Karpas-422 (cell line): ENCODE measurements around the gene PLXNC1. TPM values are rescaled to one million over a fixed set of nuclear protein-coding genes. Genes with fewer than 3 reads are reported as not detected.

Experiments
- DNase-seq: peaks from one replicate; pipeline ENCODE4 v3.0.0-alpha.2; 2015
- H2AFZ ChIP-seq: fragments of 200-600 bp; sonication (generic); 2 replicates; pipeline ENCODE4 v1.6.1; 2014; ENCODE audit warnings: antibody characterized with exemption, low read length, mixed read lengths
- H3K27ac ChIP-seq: fragments of 200-600 bp; sonication (generic); 2 replicates; pipeline ENCODE4 v1.5.1; 2014; ENCODE audit warnings: mild to moderate bottlenecking, low read length, moderate library complexity
- H3K27me3 ChIP-seq: fragments of 200-600 bp; sonication (generic); 2 replicates; pipeline ENCODE4 v1.6.1; 2014; ENCODE audit warnings: low read length, mixed read lengths
- H3K36me3 ChIP-seq: fragments of 200-600 bp; sonication (generic); 2 replicates; pipeline ENCODE4 v1.6.1; 2014; ENCODE audit warnings: low read length, mixed read lengths; ENCODE audit not compliant: insufficient read depth
- H3K4me1 ChIP-seq: fragments of 200-600 bp; sonication (generic); 2 replicates; pipeline ENCODE4 v1.6.1; 2014; ENCODE audit warnings: mild to moderate bottlenecking, low read length, mixed read lengths
- H3K4me2 ChIP-seq: fragments of 200-600 bp; sonication (generic); 2 replicates; pipeline ENCODE4 v1.6.1; 2014; ENCODE audit warnings: low read length, low read depth, mild to moderate bottlenecking; ENCODE audit not compliant: poor library complexity, severe bottlenecking
- H3K4me3 ChIP-seq: fragments of 200-600 bp; sonication (generic); 2 replicates; pipeline ENCODE4 v1.5.1; 2014; ENCODE audit warnings: mild to moderate bottlenecking, antibody characterized with exemption, low read length, mixed read lengths
- H3K79me2 ChIP-seq: fragments of 200-600 bp; sonication (generic); 2 replicates; pipeline ENCODE4 v1.6.1; 2014; ENCODE audit warnings: mild to moderate bottlenecking, low read length, mixed read lengths
- H3K9ac ChIP-seq: fragments of 200-600 bp; sonication (generic); 2 replicates; pipeline ENCODE4 v1.6.0; 2014; ENCODE audit warnings: low read length
- H3K9me2 ChIP-seq: fragments of 200-600 bp; sonication (generic), shearing (Covaris generic); replicated peaks from 2 replicates; pipeline ENCODE4 v1.6.0; 2014; ENCODE audit warnings: mild to moderate bottlenecking, low read length, moderate library complexity; ENCODE audit not compliant: insufficient read depth
- H3K9me3 ChIP-seq: fragments of 300-700, 200-600 bp; sonication (generic); 2 replicates; pipeline ENCODE4 v1.6.1; 2014; ENCODE audit warnings: low read length, mixed read lengths
- H4K20me1 ChIP-seq: fragments of 200-600 bp; sonication (generic); 2 replicates; pipeline ENCODE4 v1.6.1; 2014; ENCODE audit warnings: mild to moderate bottlenecking, antibody characterized with exemption, low read length, low read depth; ENCODE audit not compliant: insufficient read depth
- total RNA-seq: library from RNA; depleted of rRNA; stranded (reverse); fragments of >200 nt; shearing (Covaris generic); gene quantifications from 2 replicates; pipeline ENCODE4 v1.2.3, GENCODE V29; 2014; ENCODE audit warnings: low replicate concordance; rRNA removed

The PLXNC1 gene
- 7.9 and 11.9 TPM in 2 replicates for total RNA-seq

GRCh38 chr12:94147991-94148738 is at the start of gene PLXNC1:
Gene PLXNC1 (plus strand): TSS chr12:94148577. CDS start chr12:94148972, 395 bp downstream.
- Histone ChIP-seq H3K9me2 (no peaks in the 10 kb centered on the region), H3K4me1 (peaks cover 43% of the 10 kb centered on the region), H3K27me3 (peaks cover 3% of the 10 kb centered on the region; the same call in 1 of the 2 replicates), H2AFZ (peak within 1 kb of the TSS; percentile 83; the same call in 1 of the 2 replicates), H4K20me1 (peaks cover 33% of the 10 kb centered on the region), H3K4me2 (peak within 1 kb of the TSS; percentile 88), H3K27ac (no peak within 1 kb of the TSS), H3K9ac (peak within 1 kb of the TSS; percentile 73), H3K4me3 (peak within 1 kb of the TSS; percentile 78), H3K79me2 (no peaks in the 10 kb centered on the region), H3K36me3 (no peaks in the 10 kb centered on the region), H3K9me3 (no peaks in the 10 kb centered on the region)
- DNase-seq: peak; percentile 89

DNA sequence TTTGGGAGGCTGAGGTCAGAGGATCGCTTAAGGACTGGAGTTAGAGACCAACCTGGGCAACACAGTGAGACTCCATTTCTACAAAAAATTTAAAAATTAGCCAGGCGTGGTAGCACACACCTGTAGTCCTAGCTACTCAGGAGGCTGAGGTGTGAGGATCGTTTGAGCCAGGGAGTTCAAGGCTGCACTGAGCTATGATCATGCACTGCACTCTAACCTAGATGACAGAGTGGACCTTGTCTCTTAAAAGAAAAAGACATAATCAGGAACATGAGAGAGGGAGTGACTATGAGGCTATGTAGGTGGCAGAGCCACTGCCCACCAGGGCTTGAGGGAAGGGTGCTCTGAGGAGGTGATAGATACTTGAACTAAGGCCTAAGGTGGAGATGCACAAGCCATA is 49.2 kb upstream of the PLXNC1 start:
- no peak for DNase-seq
- H3K36me3 ChIP-seq: no peaks in the 10 kb centered on the region
- no peak overlapping the region for H3K9ac ChIP-seq
- H3K27ac ChIP-seq: no peak overlapping the region
- no peak overlapping the region for H3K4me2 ChIP-seq
- no peak overlapping the region for H3K4me3 ChIP-seq
- H3K9me3 ChIP-seq: no peaks in the 10 kb centered on the region
- no peaks in the 10 kb centered on the region for H3K27me3 ChIP-seq
- H3K4me1 ChIP-seq: peaks cover 7% of the 10 kb centered on the region
- peaks cover 5% of the 10 kb centered on the region; the same call in 1 of the 2 replicates for H4K20me1 ChIP-seq
- H2AFZ ChIP-seq: no peak overlapping the region
- H3K9me2 ChIP-seq: no peaks in the 10 kb centered on the region
- H3K79me2 ChIP-seq: no peaks in the 10 kb centered on the region

- no peak overlapping the region for H3K27ac ChIP-seq
- no peak overlapping the region for H2AFZ ChIP-seq
- no peaks in the 10 kb centered on the region for H3K36me3 ChIP-seq
- H3K9me2 ChIP-seq: no peaks in the 10 kb centered on the region
- peaks cover 5% of the 10 kb centered on the region; the same call in 1 of the 2 replicates for H4K20me1 ChIP-seq
- no peaks in the 10 kb centered on the region for H3K9me3 ChIP-seq
- H3K9ac ChIP-seq: no peak overlapping the region
- no peaks in the 10 kb centered on the region for H3K79me2 ChIP-seq
- no peak overlapping the region for H3K4me3 ChIP-seq
- no peak for DNase-seq
- H3K27me3 ChIP-seq: no peaks in the 10 kb centered on the region
- peaks cover 7% of the 10 kb centered on the region for H3K4me1 ChIP-seq
- H3K4me2 ChIP-seq: no peak overlapping the region
Measured at GRCh38 chr12:94099632-94100031, 48.7 kb upstream of the PLXNC1 start.

GRCh38 chr12:94100211-94100627 is 48.2 kb upstream of the PLXNC1 start:
- Histone ChIP-seq H3K9me3 (no peaks in the 10 kb centered on the region), H3K27ac (no peak overlapping the region), H3K4me3 (no peak overlapping the region), H4K20me1 (peaks cover 5% of the 10 kb centered on the region; the same call in 1 of the 2 replicates), H3K27me3 (no peaks in the 10 kb centered on the region), H3K79me2 (no peaks in the 10 kb centered on the region), H3K4me2 (no peak overlapping the region), H3K9me2 (no peaks in the 10 kb centered on the region), H3K9ac (no peak overlapping the region), H3K36me3 (no peaks in the 10 kb centered on the region), H2AFZ (no peak overlapping the region), H3K4me1 (peaks cover 7% of the 10 kb centered on the region)
- DNase-seq: no peak

DNA sequence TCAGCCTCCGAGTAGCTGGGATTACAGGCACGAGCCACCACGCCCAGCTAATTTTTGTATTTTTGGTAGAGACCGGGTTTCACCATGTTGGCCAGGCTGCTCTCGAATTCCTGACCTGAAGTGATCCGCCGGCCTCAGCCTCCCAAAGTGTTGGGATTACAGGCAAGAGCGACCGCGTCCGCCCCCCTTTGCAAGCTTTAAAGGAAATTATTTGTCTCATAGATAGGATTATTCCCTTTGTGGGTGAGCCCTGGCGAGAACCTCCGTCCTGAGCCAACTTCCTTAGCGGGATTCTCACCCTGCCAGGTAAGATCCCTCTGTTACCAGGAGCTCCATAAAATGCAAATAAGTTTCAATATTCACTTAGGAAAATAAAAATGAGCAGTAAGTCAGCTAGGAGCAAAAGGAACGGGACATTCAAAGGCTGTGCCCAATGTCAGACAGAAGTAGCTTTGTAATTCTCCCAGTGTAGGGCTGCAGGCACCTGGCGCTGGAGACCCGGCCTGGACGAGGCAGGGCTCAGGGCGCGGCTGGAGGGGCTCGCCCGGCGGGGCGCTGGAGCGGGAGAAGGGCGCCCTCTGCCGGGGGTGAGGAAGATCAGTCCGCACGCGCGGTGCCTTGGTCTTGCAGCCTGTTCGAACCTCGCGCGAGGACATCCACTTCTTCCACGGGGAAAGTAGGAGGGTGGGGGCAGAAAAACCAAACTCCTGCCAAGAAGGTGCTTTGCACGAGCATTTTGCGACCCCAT is 47.2 kb upstream of the PLXNC1 start:
- Histone ChIP-seq H3K79me2 (no peaks in the 10 kb centered on the region), H3K9ac (no peak overlapping the region), H3K9me2 (no peaks in the 10 kb centered on the region), H4K20me1 (peaks cover 5% of the 10 kb centered on the region; the same call in 1 of the 2 replicates), H3K9me3 (no peaks in the 10 kb centered on the region), H2AFZ (no peak overlapping the region), H3K4me3 (no peak overlapping the region), H3K4me2 (peak overlapping the region; percentile 43), H3K36me3 (no peaks in the 10 kb centered on the region), H3K27me3 (no peaks in the 10 kb centered on the region), H3K4me1 (peaks cover 7% of the 10 kb centered on the region), H3K27ac (no peak overlapping the region)
- DNase-seq: peak; percentile 85

- Histone ChIP-seq H3K27ac (no peak overlapping the region), H3K9ac (no peak overlapping the region), H3K27me3 (no peaks in the 10 kb centered on the region), H3K4me1 (peaks cover 7% of the 10 kb centered on the region), H3K79me2 (no peaks in the 10 kb centered on the region), H3K9me3 (no peaks in the 10 kb centered on the region), H2AFZ (no peak overlapping the region), H3K36me3 (no peaks in the 10 kb centered on the region), H3K4me3 (no peak overlapping the region), H3K9me2 (no peaks in the 10 kb centered on the region), H3K4me2 (peak overlapping the region; percentile 43), H4K20me1 (peaks cover 5% of the 10 kb centered on the region; the same call in 1 of the 2 replicates)
- DNase-seq: peak; percentile 95
Measured at GRCh38 chr12:94101738-94102660, 46.4 kb upstream of the PLXNC1 start.

- no peak overlapping the region for H3K9ac ChIP-seq
- no peaks in the 10 kb centered on the region for H3K27me3 ChIP-seq
- no peak overlapping the region for H2AFZ ChIP-seq
- H3K4me1 ChIP-seq: peaks cover 7% of the 10 kb centered on the region
- H3K79me2 ChIP-seq: no peaks in the 10 kb centered on the region
- no peaks in the 10 kb centered on the region for H3K9me2 ChIP-seq
- H3K4me3 ChIP-seq: no peak overlapping the region
- no peak overlapping the region for H3K4me2 ChIP-seq
- H3K36me3 ChIP-seq: no peaks in the 10 kb centered on the region
- H4K20me1 ChIP-seq: peaks cover 5% of the 10 kb centered on the region; the same call in 1 of the 2 replicates
- H3K27ac ChIP-seq: no peak overlapping the region
- H3K9me3 ChIP-seq: no peaks in the 10 kb centered on the region
- DNase-seq: no peak
Measured at GRCh38 chr12:94103986-94104385, 44.4 kb upstream of the PLXNC1 start.
